SK-N-SH (cell line): ENCODE measurements around the gene CORT.

Experiments
- CTCF ChIP-seq: fragments of 200-600 bp; sonication (generic); IDR thresholded peaks from 2 replicates; pipeline ENCODE4 v1.6.1; 2017; ENCODE audit warnings: antibody characterized with exemption, mild to moderate bottlenecking, moderate library complexity
- EZH2phosphoT487 ChIP-seq: fragments of 200-600 bp; sonication (generic); IDR thresholded peaks from 2 replicates; pipeline ENCODE4 v1.6.1; 2017; ENCODE audit warnings: low read depth, mixed run types, mild to moderate bottlenecking, antibody characterized with exemption, moderate library complexity, borderline replicate concordance
- RAD21 ChIP-seq: IDR thresholded peaks from 2 replicates; pipeline ENCODE4 v1.6.1; 2012; ENCODE audit warnings: mild to moderate bottlenecking, low read length
- RCOR1 ChIP-seq: fragments of 150-350 bp; IDR thresholded peaks from 2 replicates; pipeline ENCODE4 v1.6.1; 2017; ENCODE audit warnings: antibody characterized with exemption, low read length
- TEAD4 ChIP-seq: IDR thresholded peaks from 2 replicates; pipeline ENCODE4 v1.4.0; 2012; ENCODE audit warnings: mild to moderate bottlenecking, borderline replicate concordance; ENCODE audit not compliant: insufficient read depth
- USF1 ChIP-seq: IDR thresholded peaks from 2 replicates; pipeline ENCODE4 v1.4.0; 2012; ENCODE audit warnings: low read depth, borderline replicate concordance
- USF2 ChIP-seq: fragments of 150-350 bp; IDR thresholded peaks from 2 replicates; pipeline ENCODE4 v1.6.1; 2017; ENCODE audit warnings: antibody characterized with exemption, low read length, low read depth, borderline replicate concordance

- TF ChIP-seq RCOR1 (no peak), CTCF (no peak), USF2 (no peak), USF1 (no peak), EZH2phosphoT487 (no peak), RAD21 (no peak), TEAD4 (no peak)
Measured at GRCh38 chr1:10428984-10429383, 20.8 kb upstream of the CORT start.
